A673 (cell line): ENCODE measurements around the gene PPP2R2D.

Experiments
- CTCF ChIP-seq: fragments of 300-800, 200-600 bp; sonication (generic); conservative IDR thresholded peaks from 2 replicates; pipeline ENCODE4 v1.5.1; 2017; ENCODE audit warnings: low read depth, mild to moderate bottlenecking, antibody characterized with exemption, low read length, moderate library complexity, mixed read lengths
- EZH2 ChIP-seq: fragments of 200-600 bp; sonication (generic); IDR thresholded peaks from 2 replicates; pipeline ENCODE4 v1.6.1; 2017; ENCODE audit warnings: borderline replicate concordance, low read depth, mild to moderate bottlenecking, mixed read lengths, antibody characterized with exemption, low read length; ENCODE audit not compliant: poor library complexity, severe bottlenecking

GRCh38 chr10:131938681-131939080, 37.9 kb downstream of the PPP2R2D start:
- TF ChIP-seq CTCF (no peak), EZH2 (no peak)
